DOHH2 (cell line): ENCODE data around the gene PRPSAP1.

Experiments used
- H3F3A ChIP-seq: fragments of 200-600 bp; sonication (generic), shearing (Covaris generic); 2 replicates; pipeline ENCODE4 v1.6.0; 2016; ENCODE audit warnings: antibody characterized with exemption, mild to moderate bottlenecking; ENCODE audit not compliant: control insufficient read depth, insufficient read depth
- H3K27ac ChIP-seq: fragments of 200-600 bp; sonication (generic); 2 replicates; pipeline ENCODE4 v1.5.1; 2014; ENCODE audit warnings: low read depth, mild to moderate bottlenecking, low read length, moderate library complexity
- H3K27me3 ChIP-seq: fragments of 200-600 bp; sonication (generic); 2 replicates; pipeline ENCODE4 v1.6.1; 2014; ENCODE audit warnings: mild to moderate bottlenecking, low read length, mixed read lengths; ENCODE audit not compliant: control insufficient read depth
- H3K36me3 ChIP-seq: fragments of 200-600 bp; sonication (generic); 2 replicates; pipeline ENCODE4 v1.6.1; 2014; ENCODE audit warnings: mild to moderate bottlenecking, low read length, moderate library complexity, mixed read lengths; ENCODE audit not compliant: control insufficient read depth
- H3K4me1 ChIP-seq: fragments of 200-600 bp; sonication (generic); 2 replicates; pipeline ENCODE4 v1.6.1; 2014; ENCODE audit warnings: mild to moderate bottlenecking, low read length, mixed read lengths; ENCODE audit not compliant: control insufficient read depth
- H3K4me2 ChIP-seq: fragments of 200-600 bp; sonication (generic); 2 replicates; pipeline ENCODE4 v1.6.0; 2014; ENCODE audit warnings: mild to moderate bottlenecking, low read length, moderate library complexity
- H3K4me3 ChIP-seq: fragments of 200-600 bp; sonication (generic); 2 replicates; pipeline ENCODE4 v1.5.1; 2014; ENCODE audit warnings: mild to moderate bottlenecking, low read length, mixed read lengths
- H3K79me2 ChIP-seq: fragments of 200-600 bp; sonication (generic); 2 replicates; pipeline ENCODE4 v1.6.1; 2014; ENCODE audit warnings: mild to moderate bottlenecking, low read length, mixed read lengths; ENCODE audit not compliant: control insufficient read depth
- H3K9me2 ChIP-seq: fragments of 200-600 bp; sonication (generic); replicated peaks from 2 replicates; pipeline ENCODE4 v1.6.1; 2014; ENCODE audit warnings: mild to moderate bottlenecking, low read length, mixed read lengths; ENCODE audit not compliant: control insufficient read depth
- H3K9me3 ChIP-seq: fragments of 200-600 bp; sonication (generic); 2 replicates; pipeline ENCODE4 v1.6.1; 2014; ENCODE audit warnings: antibody characterized with exemption, low read length, mixed read lengths; ENCODE audit not compliant: control insufficient read depth, insufficient read depth
- H4K20me1 ChIP-seq: fragments of 200-600 bp; sonication (generic); 2 replicates; pipeline ENCODE4 v1.6.0; 2014; ENCODE audit warnings: low read depth, mild to moderate bottlenecking, antibody characterized with exemption, low read length, moderate library complexity; ENCODE audit not compliant: control insufficient read depth, insufficient read depth
- EZH2phosphoT487 ChIP-seq: fragments of 200-600 bp; sonication (generic); IDR thresholded peaks from 2 replicates; pipeline ENCODE4 v1.6.1; 2017; ENCODE audit warnings: borderline replicate concordance, mild to moderate bottlenecking, antibody characterized with exemption, low read length, moderate library complexity, mixed read lengths
- TF ChIP-seq, protein P1 (sequence below): fragments of 200-600 bp; sonication (generic); IDR thresholded peaks from one replicate; pipeline ENCODE4 v1.5.1; 2014; ENCODE audit warnings: antibody characterized with exemption, mild to moderate bottlenecking, low read depth, low read length; ENCODE audit not compliant: poor library complexity, severe bottlenecking

PRPSAP1 gene

DNA sequence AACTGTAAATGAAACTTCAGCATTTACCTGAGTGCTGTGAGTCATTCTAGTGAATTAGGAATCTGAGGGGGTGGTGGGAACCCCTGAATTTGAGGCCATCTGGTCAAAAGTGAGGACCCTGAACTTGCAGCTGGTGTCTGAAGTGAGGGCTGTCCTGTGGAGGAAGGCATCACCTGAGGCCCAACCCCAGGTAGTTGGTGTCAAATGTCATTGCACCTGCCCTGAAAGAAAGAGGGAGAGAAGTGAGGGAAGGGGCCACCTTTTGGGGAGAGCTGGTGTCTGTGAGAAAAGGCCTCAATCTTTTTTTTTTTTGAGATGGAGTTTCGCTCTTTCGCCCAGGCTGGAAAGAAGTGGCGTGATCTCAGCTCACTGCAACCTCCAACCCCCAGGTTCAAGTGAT, 12.5 kb upstream of the PRPSAP1 start:
- H3K36me3 ChIP-seq, result no peaks in the 10 kb centered on the region
- H3K27me3 ChIP-seq, result peaks cover 3% of the 10 kb centered on the region; the same call in 1 of the 2 replicates
- H3F3A ChIP-seq, result no peaks in the 10 kb centered on the region
- no peaks in the 10 kb centered on the region for H3K9me3 ChIP-seq
- H3K4me3 ChIP-seq, result no peak overlapping the region
- no peaks in the 10 kb centered on the region for H3K9me2 ChIP-seq
- H4K20me1 ChIP-seq, result no peaks in the 10 kb centered on the region
- no peak overlapping the region for H3K27ac ChIP-seq
- no peak for TF ChIP-seq EZH2phosphoT487
- TF ChIP-seq, protein P1, sequence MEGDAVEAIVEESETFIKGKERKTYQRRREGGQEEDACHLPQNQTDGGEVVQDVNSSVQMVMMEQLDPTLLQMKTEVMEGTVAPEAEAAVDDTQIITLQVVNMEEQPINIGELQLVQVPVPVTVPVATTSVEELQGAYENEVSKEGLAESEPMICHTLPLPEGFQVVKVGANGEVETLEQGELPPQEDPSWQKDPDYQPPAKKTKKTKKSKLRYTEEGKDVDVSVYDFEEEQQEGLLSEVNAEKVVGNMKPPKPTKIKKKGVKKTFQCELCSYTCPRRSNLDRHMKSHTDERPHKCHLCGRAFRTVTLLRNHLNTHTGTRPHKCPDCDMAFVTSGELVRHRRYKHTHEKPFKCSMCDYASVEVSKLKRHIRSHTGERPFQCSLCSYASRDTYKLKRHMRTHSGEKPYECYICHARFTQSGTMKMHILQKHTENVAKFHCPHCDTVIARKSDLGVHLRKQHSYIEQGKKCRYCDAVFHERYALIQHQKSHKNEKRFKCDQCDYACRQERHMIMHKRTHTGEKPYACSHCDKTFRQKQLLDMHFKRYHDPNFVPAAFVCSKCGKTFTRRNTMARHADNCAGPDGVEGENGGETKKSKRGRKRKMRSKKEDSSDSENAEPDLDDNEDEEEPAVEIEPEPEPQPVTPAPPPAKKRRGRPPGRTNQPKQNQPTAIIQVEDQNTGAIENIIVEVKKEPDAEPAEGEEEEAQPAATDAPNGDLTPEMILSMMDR, result no peak
- no peaks in the 10 kb centered on the region for H3K79me2 ChIP-seq
- peaks cover 24% of the 10 kb centered on the region for H3K4me1 ChIP-seq
- H3K4me2 ChIP-seq, result no peak overlapping the region

DNA sequence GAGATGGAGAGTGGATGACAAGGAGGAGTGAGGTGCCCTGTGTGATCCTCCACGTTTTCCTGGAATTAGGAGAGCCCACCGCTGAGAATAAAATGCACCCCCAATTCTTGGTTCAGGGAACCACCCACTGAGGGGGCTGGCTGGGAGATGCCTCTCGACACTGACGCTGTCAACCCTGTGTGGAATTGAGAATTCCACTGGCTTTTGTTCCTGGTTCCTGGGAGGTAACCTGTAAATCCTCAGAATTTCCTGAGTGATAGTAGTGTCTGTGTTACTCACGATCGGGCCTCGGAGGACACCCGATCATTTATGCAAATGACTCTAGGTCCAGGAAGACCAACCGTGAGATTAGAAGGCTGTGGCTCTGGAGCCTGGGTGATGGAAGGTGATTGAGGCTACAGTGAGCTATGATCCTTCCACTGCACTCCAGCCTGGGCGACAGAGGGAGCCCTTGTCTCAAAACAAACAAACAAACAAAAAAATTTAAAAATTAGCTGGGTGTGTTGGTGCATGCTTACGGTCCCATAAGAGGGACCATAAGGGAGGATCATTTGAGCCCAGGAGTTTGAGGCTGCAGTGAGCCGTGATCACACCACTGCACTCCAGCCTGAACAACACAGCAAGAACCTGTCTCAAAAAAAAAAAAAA, 11.7 kb upstream of the PRPSAP1 start:
- H3K27me3 ChIP-seq, result peaks cover 3% of the 10 kb centered on the region; the same call in 1 of the 2 replicates
- H3F3A ChIP-seq, result no peaks in the 10 kb centered on the region
- TF ChIP-seq, protein P1, result peak; percentile 51
- TF ChIP-seq EZH2phosphoT487, result no peak
- no peaks in the 10 kb centered on the region for H3K36me3 ChIP-seq
- H3K79me2 ChIP-seq, result no peaks in the 10 kb centered on the region
- H3K4me1 ChIP-seq, result peaks cover 24% of the 10 kb centered on the region
- H3K4me3 ChIP-seq, result no peak overlapping the region
- no peaks in the 10 kb centered on the region for H3K9me3 ChIP-seq
- no peaks in the 10 kb centered on the region for H4K20me1 ChIP-seq
- H3K4me2 ChIP-seq, result peak overlapping the region; percentile 27
- H3K27ac ChIP-seq, result no peak overlapping the region
- no peaks in the 10 kb centered on the region for H3K9me2 ChIP-seq

DNA sequence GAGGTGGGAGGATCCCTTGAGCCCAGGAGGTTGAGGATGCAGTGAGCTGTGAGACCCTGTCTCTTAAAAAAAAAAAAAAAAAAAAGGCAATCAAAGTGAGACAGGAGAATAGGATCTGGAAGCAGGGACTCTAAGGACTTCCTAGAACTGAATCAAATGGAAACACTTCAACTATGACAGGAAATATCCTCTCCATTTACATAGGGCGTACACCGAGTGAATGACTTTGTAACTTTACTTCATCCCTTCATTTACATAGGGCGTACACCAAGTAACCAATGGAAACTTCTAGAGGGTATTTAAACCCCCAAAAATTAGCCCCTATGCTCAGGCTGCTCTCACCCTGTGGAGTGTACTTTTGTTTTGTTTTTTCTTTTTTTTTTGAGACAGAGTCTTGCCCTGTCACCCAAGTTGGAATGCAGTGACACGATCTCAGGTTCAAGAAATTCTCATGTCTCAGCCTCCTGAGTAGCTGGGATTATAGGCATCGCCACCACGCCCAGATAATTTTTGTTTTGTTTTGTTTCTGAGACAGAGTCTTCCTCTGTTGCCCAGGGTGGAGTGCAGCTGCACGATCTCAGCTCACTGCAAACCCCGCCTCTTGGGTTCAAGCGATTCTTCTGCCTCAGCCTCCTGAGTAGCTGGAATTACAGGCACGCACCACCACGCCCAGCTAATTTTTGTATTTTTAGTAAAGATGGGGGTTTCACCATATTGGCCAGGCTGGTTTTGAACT, 9.6 kb upstream of the PRPSAP1 start:
- Histone ChIP-seq H4K20me1 (no peaks in the 10 kb centered on the region), H3K27ac (no peak overlapping the region), H3K79me2 (no peaks in the 10 kb centered on the region), H3K4me1 (peaks cover 15% of the 10 kb centered on the region), H3K4me3 (no peak overlapping the region), H3K9me2 (no peaks in the 10 kb centered on the region), H3F3A (no peaks in the 10 kb centered on the region), H3K4me2 (0 out of 2 replicates have a peak overlapping the region, but pooled peaks have one; percentile 24), H3K9me3 (no peaks in the 10 kb centered on the region), H3K36me3 (no peaks in the 10 kb centered on the region), H3K27me3 (no peaks in the 10 kb centered on the region)
- TF ChIP-seq, protein P1, result no peak
- no peak for TF ChIP-seq EZH2phosphoT487
